ENCODE data around the gene ADAMTS10.
"Not testable (repeated sequence)": the region's sequence is repeated elsewhere in the genome, so short reads cannot be mapped to it uniquely, and the experiment has no call there.

GRCh38 chr19:8622886-8623285 is 12.4 kb upstream of the ADAMTS10 start:
- TF ChIP-seq POLR2A (IDR thresholded peaks at IDR 0.05) = not testable (repeated sequence)
- peak in 3 of 4 donors; percentile 8 to 29 (median 25) for TF ChIP-seq CTCF (IDR thresholded peaks at IDR 0.05)

Measured in right lobe of liver (tissue), 4 donors.